ENCODE data around the gene GOLM1.
"Not testable (repeated sequence)": the region's sequence is repeated elsewhere in the genome, so short reads cannot be mapped to it uniquely, and the experiment has no call there.

The GOLM1 gene

GRCh38 chr9:86079865-86080469, 19.4 kb downstream of the GOLM1 start:
- no peak for DNase-seq

DNA sequence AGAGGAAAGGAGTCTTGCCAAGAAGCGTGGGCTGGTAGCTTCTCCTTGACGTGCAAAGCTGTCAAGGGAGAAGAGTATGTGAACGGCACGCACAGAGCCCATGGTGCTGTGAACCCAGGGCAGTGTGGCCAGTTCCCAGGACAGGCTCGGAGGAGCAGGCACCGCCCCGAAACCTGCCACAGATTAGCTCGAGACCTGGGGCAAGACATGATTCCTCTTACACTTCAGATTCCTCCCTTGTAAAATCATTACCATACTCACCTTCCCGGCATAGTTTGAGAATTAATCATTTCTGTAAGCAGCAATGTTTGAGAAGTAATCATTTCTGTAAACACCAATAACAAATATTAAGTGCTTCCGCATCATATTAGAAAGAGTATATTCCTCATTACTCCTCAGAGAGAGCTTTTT, 19.9 kb downstream of the GOLM1 start:
- DNase-seq: no peak

DNA sequence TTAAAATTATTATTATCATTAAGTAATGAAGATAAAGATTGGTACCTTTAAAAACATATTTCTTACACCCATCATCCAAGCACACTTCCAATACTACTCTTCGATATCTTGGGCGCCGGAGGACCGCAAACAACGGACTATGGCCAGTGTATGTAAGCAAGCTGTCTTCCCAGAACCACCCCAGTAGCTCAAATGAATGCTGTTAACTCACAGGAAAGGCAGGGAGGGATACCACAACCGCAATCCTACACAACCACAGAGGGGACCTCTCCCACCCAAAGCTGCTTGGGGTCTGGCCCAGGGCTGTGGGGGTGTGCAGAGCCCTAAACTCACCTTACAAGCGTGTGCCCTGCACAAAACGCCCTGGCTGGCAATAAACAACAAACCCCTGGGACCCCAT, 20.6 kb downstream of the GOLM1 start:
- DNase-seq: no peak

- no peak for DNase-seq
Measured at GRCh38 chr9:86077276-86077675, 22.1 kb downstream of the GOLM1 start.

- DNase-seq: no peak
Measured at GRCh38 chr9:86075132-86076109, 23.9 kb downstream of the GOLM1 start.

DNA sequence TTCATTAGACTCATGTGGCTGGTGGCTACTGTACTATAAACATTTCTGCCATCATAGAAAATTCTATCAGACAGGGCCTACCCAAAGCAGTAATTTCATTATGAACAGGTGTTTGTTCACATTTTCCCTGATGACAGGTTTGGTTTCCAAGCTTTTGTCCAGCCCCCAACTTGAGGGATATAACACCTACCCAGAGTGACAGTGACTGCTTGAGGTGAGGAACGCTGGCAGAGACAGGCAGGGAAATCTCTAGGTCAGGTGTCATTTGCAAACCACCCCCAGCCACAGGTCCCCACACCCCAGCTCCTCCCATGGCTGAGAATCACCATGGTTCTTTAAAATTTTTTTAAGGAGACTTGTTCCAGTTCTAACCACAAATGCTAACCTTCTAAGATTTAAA, 25.5 kb downstream of the GOLM1 start:
- no peak for DNase-seq

- DNase-seq: no peak
Measured at GRCh38 chr9:86072394-86072877, 26.9 kb downstream of the GOLM1 start.

DNA sequence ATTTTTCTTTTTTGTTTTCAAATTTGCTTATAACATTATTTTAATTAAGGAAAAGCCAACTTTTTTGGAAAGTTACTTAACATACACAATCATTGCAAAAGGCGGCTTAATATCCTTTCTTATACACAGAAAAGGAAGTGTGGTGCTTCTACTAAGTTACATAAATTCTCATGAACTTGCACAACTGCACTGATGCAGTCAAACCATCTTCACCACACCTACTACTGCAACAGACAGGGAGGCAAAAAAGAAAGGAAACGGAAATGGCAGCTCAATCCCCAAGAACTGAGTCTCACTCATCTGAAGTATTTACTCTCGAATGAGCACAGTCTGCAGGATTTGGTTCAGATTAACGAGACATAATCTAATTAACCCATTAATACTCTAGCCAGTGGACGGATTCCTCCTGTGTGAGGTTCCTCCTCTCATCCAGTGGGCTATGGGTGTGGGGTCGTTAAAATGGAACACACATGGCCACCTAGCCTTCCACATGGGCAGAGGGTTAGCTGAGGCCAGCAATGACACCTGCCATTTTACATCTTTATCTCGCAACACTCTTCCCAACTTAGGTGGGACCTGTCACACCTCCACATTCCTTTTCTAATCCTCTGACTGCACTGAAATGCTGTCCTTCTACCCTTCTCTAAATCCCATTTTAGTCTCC, 30.0 kb downstream of the GOLM1 start:
- DNase-seq: peak; percentile 10

GRCh38 chr9:86064220-86064619, 35.1 kb downstream of the GOLM1 start:
- DNase-seq: no peak

DNA sequence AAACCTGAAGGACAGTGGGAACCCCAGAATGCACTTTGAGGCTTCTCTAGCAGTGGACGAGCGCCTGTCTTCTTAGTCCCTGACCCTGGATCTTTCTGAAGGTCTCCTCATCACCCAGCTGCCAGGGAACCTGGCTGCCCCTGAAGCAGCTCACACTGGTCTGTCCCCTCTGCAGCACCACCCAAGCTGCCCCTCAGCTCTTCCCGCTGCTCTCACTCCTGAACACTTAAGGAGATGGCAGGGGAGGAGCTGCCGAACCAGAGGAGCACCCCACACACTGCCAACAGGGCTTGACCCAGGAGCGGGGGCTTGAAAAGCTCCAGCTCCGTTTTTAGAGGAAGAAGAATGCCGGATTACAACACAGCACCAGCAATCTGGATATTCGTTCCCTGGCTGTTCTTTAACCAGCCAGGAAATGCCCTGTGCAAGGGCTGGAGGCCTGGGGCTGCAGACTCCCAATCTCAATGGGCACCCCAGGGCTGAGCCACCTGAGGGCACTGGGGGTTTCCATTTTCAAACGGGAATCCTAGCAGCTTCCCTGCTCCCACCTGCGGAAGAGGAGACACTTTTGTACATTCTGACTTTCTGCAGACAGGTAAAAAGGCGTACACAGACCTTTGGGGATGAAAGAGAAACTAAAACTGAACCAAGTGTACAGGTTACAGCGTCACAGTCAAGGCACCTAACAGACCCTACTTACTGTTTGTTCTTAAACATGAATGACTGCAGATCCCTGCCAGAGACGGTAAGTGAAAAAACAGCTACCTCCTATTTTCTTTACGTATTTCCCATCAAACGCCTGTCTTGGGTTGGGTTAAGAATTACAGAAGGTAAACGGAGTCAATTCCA, 36.3 kb downstream of the GOLM1 start:
- DNase-seq: no peak

- DNase-seq: no peak
Measured at GRCh38 chr9:86061972-86062739, 37.2 kb downstream of the GOLM1 start.

DNA sequence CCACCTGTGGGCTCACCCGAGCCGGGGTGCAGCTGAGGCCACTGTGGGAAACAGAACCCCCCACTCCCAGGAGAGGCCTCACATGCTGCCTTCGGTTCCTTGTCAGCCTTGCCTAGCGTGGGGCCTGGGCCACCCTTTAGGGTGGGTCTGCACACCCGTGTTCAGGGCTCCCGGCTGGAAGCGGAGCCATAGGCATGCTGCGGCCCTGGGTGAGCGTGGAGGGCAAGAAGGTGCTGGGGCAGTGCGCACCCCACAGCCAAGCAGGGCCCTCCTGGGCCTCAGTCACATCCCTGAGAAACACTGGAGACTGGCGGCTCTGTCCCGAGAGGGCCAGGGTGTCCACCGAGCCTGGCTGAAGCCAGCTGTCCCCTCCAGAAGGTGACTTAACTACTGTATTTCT, 41.9 kb downstream of the GOLM1 start:
- DNase-seq: no peak

- no peak for DNase-seq
Measured at GRCh38 chr9:86054695-86055094, 44.7 kb downstream of the GOLM1 start.

DNA sequence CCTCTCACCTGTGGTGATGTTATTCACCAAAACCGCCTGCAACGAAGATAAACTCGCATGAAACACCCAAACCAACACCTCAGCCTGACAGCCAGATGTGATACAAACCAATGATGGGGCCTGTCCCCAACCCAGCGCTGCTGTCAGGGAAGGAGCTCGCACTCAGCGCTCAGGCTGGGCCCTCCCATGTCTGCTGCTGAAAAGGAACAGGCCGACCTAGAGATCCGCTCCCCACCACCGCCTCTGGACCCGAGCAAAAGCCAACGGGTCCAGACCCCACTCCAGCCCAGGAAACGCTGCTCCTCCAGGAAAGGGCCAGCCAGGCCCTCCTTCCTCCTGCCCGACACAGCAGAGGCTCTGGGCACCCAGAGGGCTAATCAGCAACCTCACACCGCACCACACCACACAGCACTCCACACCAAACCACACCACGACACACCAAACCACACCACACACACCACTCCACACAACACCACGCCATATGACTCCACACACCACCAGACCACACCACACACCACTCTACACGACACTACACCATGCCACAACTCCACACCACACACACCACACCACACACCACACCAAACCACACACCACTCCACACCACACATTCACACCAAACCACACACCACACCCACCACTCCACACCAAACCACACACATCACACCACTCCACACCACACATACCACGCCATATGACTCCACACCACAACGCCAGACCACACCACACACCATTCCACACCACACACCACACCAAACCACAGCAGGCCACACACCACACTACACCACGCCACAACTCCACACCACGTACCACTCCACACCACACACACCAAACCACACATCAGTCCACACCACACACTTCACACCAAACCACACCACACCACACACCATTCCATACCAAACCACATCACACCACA, 46.5 kb downstream of the GOLM1 start:
- no peak for DNase-seq

DNA sequence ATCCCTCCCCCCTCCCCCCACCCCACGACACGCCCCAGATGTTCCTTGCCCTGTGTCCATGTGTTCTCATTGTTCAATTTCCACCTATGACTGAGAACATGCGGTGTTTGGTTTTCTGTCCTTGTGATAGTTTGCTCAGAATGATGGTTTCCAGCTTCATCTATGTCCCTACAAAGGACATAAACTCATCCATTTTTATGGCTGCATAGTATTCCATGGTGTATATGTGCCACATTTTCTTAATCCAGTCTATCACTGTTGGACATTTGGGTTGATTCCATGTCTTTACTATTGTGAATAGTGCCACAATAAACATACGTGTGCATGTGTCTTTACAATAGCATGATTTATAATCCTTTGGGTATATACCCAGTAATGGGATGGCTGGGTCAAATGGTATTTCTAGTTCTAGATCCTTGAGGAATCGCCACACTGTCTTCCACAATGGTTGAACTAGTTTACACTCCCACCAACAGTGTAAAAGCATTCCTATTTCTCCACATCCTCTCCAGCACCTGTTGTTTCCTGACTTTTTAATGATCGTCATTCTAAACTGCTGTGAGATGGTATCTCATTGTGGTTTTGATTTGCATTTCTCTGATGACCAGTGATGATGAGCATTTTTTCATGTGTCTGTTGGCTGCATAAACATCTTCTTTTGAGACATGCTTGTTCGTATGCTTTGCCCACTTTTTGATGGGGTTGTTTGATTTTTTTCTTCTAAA, 51.2 kb downstream of the GOLM1 start:
- not testable (repeated sequence) for DNase-seq

DNA sequence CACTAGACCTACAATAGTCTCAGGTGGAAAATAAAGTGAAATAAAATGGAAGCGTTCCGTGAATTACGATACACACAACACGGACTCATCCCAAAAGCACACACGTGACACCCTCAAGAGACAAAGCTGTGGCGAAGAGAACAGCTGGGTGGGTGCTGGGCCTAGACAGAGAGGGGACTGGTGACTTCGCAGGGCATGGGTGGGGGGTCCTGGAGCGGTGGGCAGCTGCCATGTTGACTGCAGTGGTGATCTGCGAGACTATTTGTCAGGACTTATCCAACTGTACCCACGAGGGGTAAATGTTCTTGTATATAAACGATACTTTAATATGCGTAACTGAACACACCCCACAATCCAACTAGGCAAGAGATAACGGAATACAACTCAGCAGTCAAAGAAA, 52.0 kb downstream of the GOLM1 start:
- no peak for DNase-seq

DNA sequence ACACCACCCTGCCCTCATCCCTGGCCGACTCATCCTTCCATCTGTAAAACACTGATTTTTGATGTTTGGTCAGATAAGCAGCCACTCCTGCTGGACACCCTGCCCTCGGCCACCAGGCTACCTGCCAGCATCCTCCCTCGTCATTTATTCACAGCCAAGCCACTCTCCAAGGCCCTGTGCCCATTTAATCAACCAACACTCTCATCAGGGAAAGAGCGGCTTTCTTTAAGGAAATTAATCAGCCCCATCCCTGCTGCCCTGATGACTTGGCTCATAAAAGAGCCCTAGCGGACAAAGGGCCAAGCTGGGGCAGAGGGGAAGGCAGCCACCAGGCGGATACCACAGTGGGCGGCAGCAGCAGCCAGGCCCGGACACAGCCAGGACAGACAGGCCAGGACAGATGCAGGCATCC, 52.4 kb downstream of the GOLM1 start:
- no peak for DNase-seq

GRCh38 chr9:86046071-86046636, 53.2 kb downstream of the GOLM1 start:
- no peak for DNase-seq

DNA sequence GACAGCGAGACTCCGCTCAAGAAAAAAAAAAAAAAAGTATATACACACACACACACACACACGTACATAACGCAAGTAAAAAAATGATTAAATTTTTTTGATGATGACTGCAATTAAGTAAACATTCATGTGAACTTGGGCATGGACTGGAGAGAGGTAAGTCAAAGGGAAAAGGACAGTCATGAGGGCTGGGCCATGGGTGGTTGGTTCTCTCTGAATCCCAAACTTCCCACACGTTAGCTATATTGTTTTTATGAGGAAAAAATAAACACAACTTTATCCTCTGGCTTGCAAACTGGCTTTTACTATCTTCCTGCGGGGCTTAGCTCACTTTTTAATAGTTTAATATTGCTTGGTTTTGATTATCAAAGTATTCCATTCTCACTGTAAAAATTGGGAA, 53.7 kb downstream of the GOLM1 start:
- DNase-seq: no peak

DNA sequence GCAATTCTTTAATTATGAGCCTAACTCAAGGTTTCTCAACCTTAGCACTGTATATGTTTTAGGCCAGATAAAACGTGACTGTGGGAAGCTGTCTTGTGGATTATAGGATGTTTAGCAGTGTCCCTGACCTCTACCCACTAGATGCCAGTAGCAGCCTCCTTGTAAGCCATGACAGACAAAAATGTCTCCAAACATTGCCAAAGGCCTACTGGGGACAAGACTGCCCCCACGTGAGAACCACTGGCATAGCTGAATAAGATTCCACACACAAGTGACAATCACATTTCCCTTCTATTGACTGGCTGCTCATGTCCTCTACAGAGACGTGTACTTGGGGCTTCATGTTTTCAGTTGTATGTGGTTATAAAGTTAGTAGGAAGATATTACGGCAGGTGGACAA, 55.4 kb downstream of the GOLM1 start:
- DNase-seq: no peak

Data from hematopoietic multipotent progenitor cell treated with erythropoietin and hydrocortisone succinate and interleukin-3 and kit ligand, for 8 days (in vitro differentiated cells).